ENCODE data around the gene DPYSL4.

Gene DPYSL4

GRCh38 chr10:132250481-132251475, 64.0 kb downstream of the DPYSL4 start:
- TF ChIP-seq ZNF274 (IDR thresholded peaks at IDR 0.05; ENCODE audit: low read depth, low read length), result no peak
- H3K4me3 ChIP-seq (ENCODE audit: low read length), result no peak overlapping the region

DNA sequence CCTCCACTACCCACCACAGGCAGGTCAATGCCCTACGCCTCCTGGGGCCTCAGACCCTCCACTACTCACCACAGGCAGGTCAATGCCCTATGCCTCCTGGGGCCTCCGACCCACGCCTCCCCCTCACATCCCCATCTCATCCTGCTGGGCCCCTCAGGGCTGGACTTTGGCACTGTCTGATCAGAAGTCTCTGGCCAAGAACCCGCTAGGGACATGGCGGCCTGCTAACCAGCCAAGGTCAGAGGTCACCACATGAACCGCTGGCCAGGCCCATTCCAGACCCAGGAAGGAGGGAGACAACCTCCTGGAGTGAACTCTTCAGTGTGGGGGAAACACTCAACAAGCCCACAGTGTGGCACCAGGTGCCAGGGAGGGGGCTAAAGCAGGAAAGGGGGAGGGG, 65.2 kb downstream of the DPYSL4 start:
- H3K4me3 ChIP-seq (ENCODE audit: low read length), result no peak overlapping the region
- no peak for TF ChIP-seq ZNF274 (IDR thresholded peaks at IDR 0.05; ENCODE audit: low read depth, low read length)

DNA sequence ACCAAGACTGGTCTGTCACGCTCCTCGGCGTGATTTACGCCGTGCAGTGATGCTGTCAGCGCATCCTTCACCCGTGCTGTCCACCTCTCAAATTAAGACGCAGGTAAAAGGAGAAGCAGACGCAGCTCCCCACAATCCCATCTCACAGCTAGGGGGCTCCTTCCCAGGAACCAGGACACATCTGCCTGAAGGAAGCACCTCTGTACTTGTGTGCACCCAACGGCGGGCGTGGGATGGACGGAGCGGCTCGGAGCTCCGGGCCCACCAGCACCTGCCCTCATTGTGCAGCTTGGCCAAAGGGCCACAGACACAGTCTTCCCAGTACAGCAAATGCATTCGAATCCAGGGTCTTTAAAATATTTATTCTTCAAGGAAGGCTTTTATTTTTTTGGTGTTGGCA, 65.7 kb downstream of the DPYSL4 start:
- no peak for TF ChIP-seq ZNF274 (IDR thresholded peaks at IDR 0.05; ENCODE audit: low read depth, low read length)
- no peak overlapping the region for H3K4me3 ChIP-seq (ENCODE audit: low read length)

- H3K4me3 ChIP-seq (ENCODE audit: low read length), result no peak overlapping the region
- no peak for TF ChIP-seq ZNF274 (IDR thresholded peaks at IDR 0.05; ENCODE audit: low read depth, low read length)
These were observed 66.4 kb downstream of the DPYSL4 start for GRCh38 chr10:132253092-132253687.

- no peak for TF ChIP-seq ZNF274 (IDR thresholded peaks at IDR 0.05; ENCODE audit: low read depth, low read length)
- H3K4me3 ChIP-seq (ENCODE audit: low read length), result no peak overlapping the region
These were observed 68.1 kb downstream of the DPYSL4 start for GRCh38 chr10:132254841-132255240.

Measured in GM08714 (cell line).